Measurements from ENCODE around the gene CDC20.

Gene CDC20

DNA sequence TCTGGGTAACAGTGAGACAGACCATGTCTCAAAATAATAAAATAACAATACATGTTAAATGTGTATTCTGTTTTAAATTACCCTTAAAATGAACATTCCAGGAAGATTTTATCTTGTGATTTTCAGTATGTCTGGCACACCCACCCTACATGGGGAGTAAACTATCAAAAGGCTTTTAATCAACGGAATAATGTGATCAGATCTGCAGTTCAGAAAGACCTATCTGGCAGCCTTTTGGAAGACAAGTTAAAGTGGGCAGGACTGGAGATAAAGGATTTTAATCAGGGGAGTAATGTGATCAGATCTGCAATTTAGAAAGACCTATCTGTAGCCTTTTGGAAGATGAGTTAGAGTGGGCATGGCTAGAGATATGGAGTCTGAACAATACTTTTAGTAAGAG is 20.7 kb downstream of the CDC20 start:
- in situ Hi-C loops (cut with MboI; ENCODE audit: low sequenced_read_pairs): no loop called here

DNA sequence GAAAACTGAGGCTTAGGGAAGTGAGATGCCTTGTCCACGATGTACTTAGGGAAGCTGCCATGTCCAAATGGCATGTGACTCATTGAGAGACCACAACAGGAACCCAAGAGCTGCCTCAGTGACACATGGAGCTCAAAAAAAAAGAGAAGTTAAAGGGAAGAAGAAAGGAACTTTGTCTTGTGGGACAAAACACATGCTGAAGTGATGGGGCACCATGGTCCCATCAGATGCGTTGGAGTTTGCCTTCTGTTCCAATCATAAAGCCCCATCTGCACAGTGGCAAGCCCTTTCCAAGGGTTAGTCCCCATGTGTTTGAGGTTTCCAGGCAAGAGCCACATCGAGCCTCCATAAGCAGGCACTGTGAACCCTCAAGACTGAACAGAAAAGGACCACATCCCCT is 22.8 kb downstream of the CDC20 start:
- in situ Hi-C loops (cut with MboI; ENCODE audit: low sequenced_read_pairs): no loop called here

DNA sequence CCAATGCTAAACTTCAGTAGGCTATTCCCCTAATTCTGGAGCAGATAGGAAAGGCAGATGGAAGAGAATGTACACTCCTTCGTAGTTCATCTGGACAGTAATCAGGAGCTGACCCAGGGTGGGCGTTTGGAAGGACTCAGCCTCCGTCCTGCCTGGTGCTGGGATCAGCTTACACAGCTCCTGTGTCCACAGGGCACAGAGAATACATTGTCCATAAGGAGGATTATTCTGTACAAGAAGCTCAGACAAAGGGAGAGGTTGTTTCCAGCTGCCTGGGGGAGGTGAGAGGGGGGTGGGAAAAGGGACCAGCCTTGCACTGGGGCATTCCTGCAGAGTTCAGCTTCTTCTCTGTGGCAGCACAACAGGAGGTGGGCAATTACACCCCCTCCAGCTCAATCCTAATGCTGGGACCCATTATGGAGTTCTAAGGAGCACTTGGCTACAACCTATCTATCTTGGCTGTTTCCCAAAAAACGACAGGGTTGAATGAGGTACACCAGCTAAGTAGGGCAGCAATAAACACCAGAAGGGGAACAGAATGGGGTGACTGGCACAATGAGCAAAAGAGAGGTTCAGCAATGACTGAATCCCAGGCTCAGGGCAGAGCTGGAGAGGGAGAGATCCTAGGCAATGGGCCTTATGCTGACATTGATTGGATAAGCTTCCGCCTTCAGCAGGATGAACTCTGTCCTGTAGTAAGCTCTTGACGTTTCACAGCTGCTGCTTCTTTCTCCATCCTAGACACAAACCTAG is 23.4 kb downstream of the CDC20 start:
- in situ Hi-C loops (cut with MboI; ENCODE audit: low sequenced_read_pairs): no loop called here

DNA sequence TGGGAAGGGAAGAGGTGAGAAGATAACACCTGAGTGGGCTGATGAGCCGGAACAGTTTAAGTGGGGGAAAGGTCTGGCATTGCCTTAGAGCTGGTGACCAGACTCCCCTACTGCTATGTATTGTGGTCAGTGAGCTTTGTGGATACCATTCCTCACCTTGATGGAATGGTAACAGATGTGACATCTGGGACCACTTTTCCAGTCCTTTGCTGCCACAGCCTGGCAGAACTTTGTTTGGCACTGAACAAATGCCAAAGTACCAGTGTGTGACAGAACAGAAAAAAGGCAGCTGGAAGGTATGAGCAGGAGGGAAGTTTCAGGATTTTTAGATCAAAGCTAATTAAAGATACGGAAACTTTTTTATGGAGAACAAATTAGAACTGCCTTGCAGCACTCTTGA is 24.7 kb downstream of the CDC20 start:
- in situ Hi-C loops (cut with MboI; ENCODE audit: low sequenced_read_pairs): no loop called here

DNA sequence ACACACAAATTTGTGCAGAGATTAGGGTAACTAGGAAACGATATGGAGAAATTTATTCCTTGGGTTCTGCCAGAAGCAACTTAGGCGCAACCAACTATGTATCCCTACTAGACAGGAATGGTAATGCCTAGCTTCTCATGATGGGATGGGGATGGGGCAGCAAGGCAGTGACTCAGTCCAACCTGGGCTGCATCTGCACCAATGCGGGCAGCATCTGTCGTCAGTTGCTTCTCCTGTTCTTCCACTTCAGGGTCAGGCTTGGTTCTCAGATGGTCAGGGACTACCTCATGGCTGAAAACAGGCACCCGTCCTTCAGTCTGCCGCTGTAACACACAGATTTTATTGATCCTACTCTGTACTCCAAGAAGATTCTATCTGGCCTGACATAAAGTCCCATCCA is 27.9 kb downstream of the CDC20 start:
- in situ Hi-C loops (cut with MboI; ENCODE audit: low sequenced_read_pairs): no loop called here

DNA sequence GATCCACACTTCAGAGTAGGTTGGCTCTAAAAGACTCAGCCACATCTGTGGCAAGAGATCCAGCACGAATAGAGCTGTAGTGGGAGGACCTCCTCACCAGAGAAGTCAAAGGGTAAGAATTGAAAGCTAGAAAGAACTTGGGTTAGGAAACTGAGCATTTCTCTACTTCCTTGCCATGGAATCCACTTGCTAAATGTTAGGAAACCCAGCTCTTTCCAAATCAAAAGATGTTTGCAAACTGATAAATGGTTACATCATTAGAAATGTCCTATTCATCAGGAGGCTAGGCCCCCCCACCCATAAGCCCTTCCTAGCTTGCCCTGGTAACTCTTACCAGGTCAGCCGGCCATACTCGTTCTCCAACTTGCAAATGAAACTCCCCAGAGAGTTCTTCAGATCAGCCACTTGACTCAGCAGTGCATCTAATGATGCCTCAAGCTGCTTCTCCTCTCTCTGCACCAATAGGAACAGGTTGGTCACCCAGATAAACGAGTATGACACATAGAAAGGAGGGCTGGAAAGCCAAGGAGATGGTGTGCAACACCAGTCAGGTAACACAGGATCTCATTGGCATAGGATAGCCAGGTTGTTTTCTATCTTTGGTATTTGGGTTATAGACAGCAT is 29.3 kb downstream of the CDC20 start:
- in situ Hi-C loops (cut with MboI; ENCODE audit: low sequenced_read_pairs): no loop called here

DNA sequence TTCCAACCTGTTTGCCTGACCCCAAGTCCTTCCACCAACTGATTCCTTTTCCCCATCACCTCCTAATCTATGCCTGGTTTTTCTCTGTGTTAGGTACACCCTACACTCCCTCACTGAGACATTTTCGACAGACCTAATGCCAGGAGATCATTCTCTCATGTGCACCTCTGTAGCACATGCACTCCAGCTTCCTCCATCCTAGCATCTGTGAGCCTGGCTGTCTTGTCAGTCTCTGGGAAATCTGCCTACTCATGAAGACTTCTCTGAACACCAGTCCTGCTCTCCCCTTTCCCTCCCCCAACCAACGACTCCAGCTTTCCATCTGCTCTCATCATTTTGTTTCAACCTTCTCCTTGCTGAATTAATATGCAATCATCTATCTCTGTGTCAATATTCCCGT is 29.8 kb downstream of the CDC20 start:
- in situ Hi-C loops (cut with MboI; ENCODE audit: low sequenced_read_pairs): no loop called here

DNA sequence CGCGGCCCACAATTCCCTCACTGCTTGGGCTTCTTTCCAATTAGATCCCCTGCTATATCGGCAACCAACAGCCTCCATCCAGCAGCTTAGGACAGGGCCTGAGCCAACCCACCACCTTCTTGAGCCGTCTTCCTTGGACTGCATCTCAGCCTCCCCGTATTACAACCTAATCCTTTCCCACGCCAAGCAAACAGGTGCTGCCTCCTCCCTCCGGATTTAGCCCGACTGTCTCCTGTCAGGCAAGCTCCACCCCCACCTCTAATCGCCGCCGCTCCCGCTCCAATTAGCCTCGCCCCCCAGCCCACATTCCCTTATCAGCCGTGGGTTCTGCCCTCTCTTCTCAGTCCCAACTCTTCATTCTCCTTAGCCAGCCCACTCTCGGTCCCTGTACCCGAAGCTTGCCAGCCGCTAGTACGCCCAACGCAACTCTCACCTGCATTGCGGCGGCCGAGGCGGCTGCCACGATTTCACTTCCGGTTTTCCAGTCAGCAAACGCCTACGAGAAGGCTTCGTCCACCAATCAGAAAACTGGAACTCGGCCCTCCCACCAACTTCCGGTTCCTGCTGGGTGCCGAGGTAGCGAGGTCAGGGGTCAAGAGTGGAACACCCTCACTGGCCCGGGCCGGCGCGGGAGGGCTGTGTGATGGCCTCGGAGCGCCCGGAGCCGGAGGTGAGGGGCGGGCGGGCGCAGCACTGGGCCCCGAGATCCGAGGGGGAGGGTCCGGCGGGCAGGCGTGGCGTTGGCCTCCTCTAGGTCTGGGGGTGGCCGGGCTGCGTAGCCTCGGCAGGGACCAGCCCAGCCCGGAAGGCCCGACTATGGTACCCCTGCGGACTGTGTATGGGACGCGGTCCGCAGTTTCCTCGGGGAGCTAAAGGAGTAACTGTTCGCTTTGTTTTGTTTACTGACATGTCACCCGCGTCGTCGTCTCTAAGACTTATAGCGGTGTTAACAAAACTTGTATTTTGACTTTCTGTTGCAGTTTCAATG is 30.8 kb downstream of the CDC20 start, which contains the start of the genes MED8 and SZT2:
Gene MED8 (minus strand): TSS at position 475 of the 988 bp plus-strand sequence. CDS start 36 bp downstream, at position 439.
Gene SZT2 (plus strand): TSS at position 574 of the 988 bp plus-strand sequence. CDS start 70 bp downstream, at position 644.
- in situ Hi-C loops (cut with MboI; ENCODE audit: low sequenced_read_pairs): no loop called here

DNA sequence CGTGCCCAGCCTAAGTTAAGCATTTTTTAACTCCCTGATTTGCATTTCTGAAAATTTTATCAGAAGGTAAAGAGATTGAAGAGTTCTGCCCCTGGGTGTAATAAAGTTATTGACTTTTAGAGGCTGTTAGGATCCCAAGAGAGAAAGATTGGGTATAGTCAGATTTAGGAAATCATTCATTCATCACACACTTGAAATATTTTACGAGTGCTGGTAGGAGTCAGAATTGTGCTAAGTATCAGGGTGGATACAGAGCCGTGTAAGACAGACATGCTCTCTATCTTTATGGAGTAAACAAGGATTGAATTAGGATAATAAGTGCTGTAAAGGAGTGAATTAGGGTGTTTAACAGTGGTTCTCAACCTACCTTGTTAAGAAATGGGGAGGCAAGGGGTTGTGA is 33.9 kb downstream of the CDC20 start:
- in situ Hi-C loops (cut with MboI; ENCODE audit: low sequenced_read_pairs): no loop called here

DNA sequence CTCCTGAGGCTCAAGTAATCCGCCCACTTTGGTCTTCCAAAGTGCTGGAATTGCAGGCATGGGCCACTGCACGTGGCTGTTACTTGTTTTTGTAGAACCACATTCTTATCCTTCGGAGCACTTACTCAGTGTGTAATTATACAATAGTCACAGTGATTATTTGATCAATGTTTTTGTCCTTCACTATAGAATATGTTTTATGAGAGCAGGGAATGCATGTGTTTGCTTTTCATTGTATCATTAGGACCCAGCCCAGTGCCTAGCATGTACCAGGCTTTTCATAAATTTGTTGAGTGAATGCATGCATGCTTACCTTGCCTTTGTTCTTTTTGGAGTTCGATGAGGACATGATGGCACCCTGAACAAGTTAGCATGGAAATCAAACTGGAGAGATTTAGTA is 36.7 kb downstream of the CDC20 start:
- in situ Hi-C loops (cut with MboI; ENCODE audit: low sequenced_read_pairs): no loop called here

DNA sequence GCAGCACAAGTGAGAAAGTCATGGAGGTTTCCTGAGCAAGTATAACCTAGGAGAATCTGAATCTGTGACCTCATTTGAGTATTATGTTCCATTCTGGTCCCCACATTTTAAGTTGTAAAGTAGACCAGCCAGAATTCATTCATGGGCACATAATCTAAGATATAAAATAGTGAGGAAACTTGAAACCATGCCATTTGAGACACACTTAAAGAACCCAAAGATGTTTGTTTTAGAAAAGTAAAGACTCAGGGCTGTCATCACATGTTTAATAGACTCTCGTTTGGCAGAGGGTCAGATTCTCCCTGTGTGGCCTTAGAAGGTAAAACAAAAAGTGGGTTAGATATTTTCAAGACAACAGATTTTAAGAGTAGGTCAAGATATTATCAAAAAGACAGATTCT is 37.3 kb downstream of the CDC20 start:
- in situ Hi-C loops (cut with MboI; ENCODE audit: low sequenced_read_pairs): no loop called here

DNA sequence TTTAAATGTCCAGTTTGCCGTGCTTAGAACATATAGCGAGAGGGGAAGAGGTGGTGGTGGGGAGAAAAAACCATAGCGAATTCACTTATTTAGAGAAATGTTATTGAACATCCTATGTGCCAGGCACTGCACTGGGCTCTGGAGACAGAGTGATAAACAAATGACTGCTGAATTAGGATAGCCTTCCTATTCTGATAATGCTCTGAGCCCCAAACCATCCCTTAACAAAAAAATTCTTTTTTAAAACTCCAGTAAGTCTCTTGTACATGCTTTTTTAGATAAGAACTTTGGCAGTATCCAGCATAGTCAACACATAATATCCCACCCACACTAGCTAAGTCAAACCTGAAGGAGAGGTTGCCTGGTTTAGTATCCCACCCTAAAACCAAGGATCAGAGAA is 39.4 kb downstream of the CDC20 start:
- in situ Hi-C loops (cut with MboI; ENCODE audit: low sequenced_read_pairs): no loop called here

DNA sequence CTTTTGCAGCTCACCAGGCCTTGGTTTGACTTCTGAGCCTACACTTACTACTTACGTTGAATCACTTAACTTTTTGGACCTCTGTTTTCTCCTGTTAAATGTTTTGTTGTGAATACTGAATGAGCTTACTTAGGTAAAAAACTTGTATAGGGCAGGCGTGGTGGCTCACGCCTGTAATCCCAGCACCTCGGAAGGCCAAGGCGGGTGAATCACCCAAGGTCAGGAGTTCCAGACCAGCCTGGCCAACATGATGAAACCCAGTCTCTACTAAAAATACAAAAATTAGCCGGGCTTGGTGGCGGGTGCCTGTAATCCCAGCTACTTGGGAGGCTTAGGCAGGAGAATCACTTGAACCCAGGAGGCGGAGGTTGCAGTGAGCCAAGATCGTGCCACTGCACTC is 41.7 kb downstream of the CDC20 start:
- in situ Hi-C loops (cut with MboI; ENCODE audit: low sequenced_read_pairs): loop anchor here (25.0 kb wide), 1 partner anchor 163 kb away; no protein-coding TSS in a partner anchor

DNA sequence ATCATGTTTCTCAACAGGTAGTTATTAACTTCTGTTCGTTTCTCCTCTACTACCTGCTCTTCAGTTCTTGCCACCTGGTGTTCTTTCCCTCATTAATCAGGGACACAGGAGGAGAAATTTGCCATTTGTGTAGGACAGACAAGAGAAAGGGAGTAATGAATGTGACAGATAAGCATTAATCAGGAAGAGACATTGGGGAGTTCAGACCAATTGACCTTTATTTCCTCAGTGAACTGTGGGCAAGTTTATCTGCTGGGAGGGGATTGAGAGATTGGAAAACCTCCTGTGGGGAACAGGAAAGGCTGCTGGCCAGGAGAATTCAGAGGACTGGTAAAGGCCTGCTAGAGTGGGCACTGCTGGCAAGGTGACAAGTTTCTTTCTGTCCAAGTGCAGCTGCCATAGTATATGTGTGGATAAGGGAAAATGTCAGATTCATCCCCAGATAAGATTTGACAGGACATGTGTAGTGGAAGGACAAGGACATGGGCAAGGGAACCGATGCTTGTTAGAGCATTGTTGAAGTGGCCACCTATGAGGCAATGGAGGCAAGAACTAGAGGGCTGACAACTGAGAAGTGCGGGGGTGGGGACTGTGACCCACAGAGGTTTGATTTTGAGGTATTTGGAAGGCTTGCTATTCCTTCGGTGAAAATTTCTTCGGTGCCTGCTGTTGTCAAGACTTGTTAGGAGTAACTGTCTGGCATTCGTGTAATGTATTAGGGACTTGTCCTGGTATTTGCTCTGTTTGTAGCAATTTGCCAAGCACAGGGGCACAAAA is 43.5 kb downstream of the CDC20 start:
- in situ Hi-C loops (cut with MboI; ENCODE audit: low sequenced_read_pairs): loop anchor here (25.0 kb wide), 1 partner anchor 165 kb away; no protein-coding TSS in a partner anchor

DNA sequence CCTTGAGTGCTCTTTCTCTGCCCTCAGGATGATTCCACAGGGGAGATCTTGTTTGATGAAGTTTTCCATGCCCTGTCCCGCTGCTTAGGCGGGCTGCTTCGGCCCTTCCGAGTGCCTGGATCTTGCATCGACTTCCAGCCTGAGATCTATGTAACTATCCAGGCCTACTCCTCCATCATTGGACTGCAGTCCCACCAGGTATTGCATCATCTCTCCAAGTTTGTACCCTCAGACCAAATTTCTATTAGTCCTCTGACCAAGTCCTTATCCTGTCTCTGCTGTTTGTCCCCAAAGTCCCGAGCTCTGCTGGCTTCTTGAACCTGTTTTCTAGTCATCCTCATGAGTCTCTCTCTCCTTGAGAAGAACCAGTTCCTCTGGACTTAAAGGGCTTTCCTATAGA is 45.6 kb downstream of the CDC20 start:
- in situ Hi-C loops (cut with MboI; ENCODE audit: low sequenced_read_pairs): loop anchor here (25.0 kb wide), 1 partner anchor 167 kb away; no protein-coding TSS in a partner anchor

DNA sequence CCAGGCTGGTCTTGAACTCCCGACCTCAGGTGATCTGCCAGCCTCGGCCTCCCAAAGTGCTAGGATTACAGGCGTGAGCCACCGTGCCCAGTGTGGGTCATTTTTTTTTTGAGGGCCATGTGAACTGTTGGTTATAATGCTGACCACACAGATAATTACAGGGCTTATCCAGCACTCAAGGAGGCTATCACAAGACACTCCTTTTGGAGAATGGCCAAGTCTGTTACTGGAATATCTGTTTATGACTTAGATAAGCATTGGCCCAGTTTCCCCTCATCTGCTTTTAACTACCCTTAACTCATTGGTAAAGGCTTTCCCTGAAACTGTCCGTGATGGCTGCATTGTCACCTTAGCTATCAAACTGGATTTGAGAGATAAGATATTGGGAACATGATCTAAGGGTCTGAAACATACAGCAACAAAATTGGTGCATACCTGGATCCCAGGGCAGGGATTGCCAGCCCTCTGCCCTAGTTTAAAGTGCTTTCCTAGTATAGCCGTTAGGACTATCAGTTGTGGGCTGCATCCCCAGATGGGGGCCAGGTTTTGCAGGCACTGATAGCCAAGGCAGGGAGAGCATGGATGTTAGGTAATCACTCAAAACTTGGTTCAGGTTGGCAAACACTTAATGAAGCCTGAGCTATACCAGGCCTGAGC is 46.6 kb downstream of the CDC20 start:
- in situ Hi-C loops (cut with MboI; ENCODE audit: low sequenced_read_pairs): loop anchor here (25.0 kb wide), 1 partner anchor 168 kb away; no protein-coding TSS in a partner anchor

DNA sequence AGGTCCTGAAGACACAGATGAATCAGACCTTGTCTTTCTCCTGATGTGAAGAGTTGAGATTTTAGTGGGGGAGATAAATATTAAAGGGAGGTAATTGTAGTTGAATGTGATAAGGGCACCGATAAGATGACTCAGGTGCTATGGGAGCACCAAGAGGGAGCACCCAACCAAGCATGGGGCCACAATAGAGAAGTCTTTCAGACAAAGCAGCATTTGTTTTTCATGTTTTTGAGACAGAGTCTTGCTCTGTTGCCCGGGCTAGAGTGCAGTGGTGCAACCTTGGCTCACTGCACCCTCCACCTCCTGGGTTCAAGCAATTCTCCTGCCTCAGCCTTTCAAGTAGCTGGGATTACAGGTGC is 47.1 kb downstream of the CDC20 start:
- in situ Hi-C loops (cut with MboI; ENCODE audit: low sequenced_read_pairs): loop anchor here (25.0 kb wide), 1 partner anchor 169 kb away; no protein-coding TSS in a partner anchor

DNA sequence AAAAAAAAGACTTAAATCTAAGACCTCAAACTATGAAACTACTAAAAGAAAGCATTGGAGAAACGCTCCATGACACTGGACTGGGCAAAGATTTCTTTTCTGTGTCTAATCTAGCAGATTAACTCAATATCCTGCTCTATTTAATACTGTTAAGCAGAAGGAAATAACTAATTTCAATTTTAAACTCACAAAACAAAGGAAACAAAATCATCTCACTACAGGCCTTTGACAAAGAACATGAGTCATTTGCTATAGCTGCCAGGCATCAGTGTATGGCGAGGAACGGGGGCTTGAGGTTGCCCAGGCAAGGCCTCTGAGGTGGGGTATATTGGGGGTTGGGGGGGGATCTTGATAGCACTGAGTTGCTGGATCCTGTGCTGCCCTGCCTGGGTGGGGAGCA is 51.8 kb downstream of the CDC20 start:
- in situ Hi-C loops (cut with MboI; ENCODE audit: low sequenced_read_pairs): loop anchor here (25.0 kb wide), 1 partner anchor 173 kb away; no protein-coding TSS in a partner anchor
